Astrocyte (in vitro differentiated cells and primary cell): ENCODE data around the gene SLAMF8. TPM values are rescaled to one million over a fixed set of nuclear protein-coding genes. Genes with fewer than 3 reads are reported as not detected.

ENCODE experiments used
- DNase-seq: peaks from one replicate; pipeline ENCODE4 v3.0.0-alpha.2; 2010; ENCODE audit warnings: low read depth
- FAIRE-seq: peaks from 2 replicates; lab custom pipeline; 2011; peaks lifted over from hg19 to GRCh38; lab: Jason Lieb, UNC
- H2AFZ ChIP-seq: 2 replicates; pipeline ENCODE4 v1.6.0; 2012; ENCODE audit warnings: low read depth, low read length, inconsistent platforms
- H3K27ac ChIP-seq: 2 replicates; pipeline ENCODE4 v1.5.1; 2011; ENCODE audit warnings: low read depth, low read length, inconsistent platforms
- H3K27me3 ChIP-seq: 2 replicates; pipeline ENCODE4 v1.6.0; 2011; ENCODE audit warnings: low read length, inconsistent platforms; ENCODE audit not compliant: insufficient read depth
- H3K36me3 ChIP-seq: 2 replicates; pipeline ENCODE4 v1.5.1; 2011; ENCODE audit warnings: low read length, inconsistent platforms; ENCODE audit not compliant: insufficient read depth
- H3K4me1 ChIP-seq: 2 replicates; pipeline ENCODE4 v1.5.1; 2011; ENCODE audit warnings: low read length, inconsistent platforms; ENCODE audit not compliant: insufficient read depth
- H3K4me2 ChIP-seq: 2 replicates; pipeline ENCODE4 v1.6.0; 2012; ENCODE audit warnings: low read length, inconsistent platforms
- H3K4me3 ChIP-seq: 2 replicates; pipeline ENCODE4 v1.5.1; 2011; ENCODE audit warnings: low read depth, mild to moderate bottlenecking, low read length, inconsistent platforms; ENCODE audit not compliant: insufficient read depth
- H3K79me2 ChIP-seq: 2 replicates; pipeline ENCODE4 v1.6.0; 2012; ENCODE audit warnings: mild to moderate bottlenecking, low read length, inconsistent platforms; ENCODE audit not compliant: insufficient read depth
- H3K9ac ChIP-seq: 2 replicates; pipeline ENCODE4 v1.6.0; 2012; ENCODE audit warnings: mild to moderate bottlenecking, low read length, inconsistent platforms
- H3K9me3 ChIP-seq: 2 replicates; pipeline ENCODE4 v1.5.1; 2012; ENCODE audit warnings: low read depth, mild to moderate bottlenecking, low read length, inconsistent platforms; ENCODE audit not compliant: insufficient read depth
- H4K20me1 ChIP-seq: 2 replicates; pipeline ENCODE4 v1.6.0; 2012; ENCODE audit warnings: low read length, inconsistent platforms; ENCODE audit not compliant: insufficient read depth
- H3K27ac Mint-ChIP-seq: one replicate; pipeline ENCODE4 v1.8.0; 2021; ENCODE audit warnings: mild to moderate bottlenecking, mixed read lengths; ENCODE audit not compliant: unreplicated experiment
- H3K27me3 Mint-ChIP-seq: one replicate; pipeline ENCODE4 v1.8.0; 2021; ENCODE audit warnings: low read depth, mixed read lengths; ENCODE audit not compliant: unreplicated experiment
- H3K36me3 Mint-ChIP-seq: one replicate; pipeline ENCODE4 v1.8.0; 2021; ENCODE audit warnings: low read depth, mixed read lengths; ENCODE audit not compliant: unreplicated experiment
- H3K4me1 Mint-ChIP-seq: one replicate; pipeline ENCODE4 v1.8.0; 2021; ENCODE audit warnings: low read depth, mixed read lengths; ENCODE audit not compliant: unreplicated experiment
- H3K4me3 Mint-ChIP-seq: one replicate; pipeline ENCODE4 v1.8.0; 2021; ENCODE audit warnings: mild to moderate bottlenecking, moderate library complexity, mixed read lengths; ENCODE audit not compliant: unreplicated experiment
- H3K9me3 Mint-ChIP-seq: one replicate; pipeline ENCODE4 v1.8.0; 2021; ENCODE audit warnings: mild to moderate bottlenecking, mixed read lengths; ENCODE audit not compliant: unreplicated experiment
- EZH2 ChIP-seq: IDR thresholded peaks from 2 replicates; pipeline ENCODE4 v1.6.1; 2012; ENCODE audit warnings: mild to moderate bottlenecking, low read length, inconsistent platforms; ENCODE audit not compliant: insufficient read depth
- total RNA-seq: library from RNA; stranded (reverse); gene quantifications from 2 replicates; pipeline ENCODE4 v1.2.1, GENCODE V29; 2021
- TF ChIP-seq, protein P1 (sequence below): IDR thresholded peaks from 2 replicates; pipeline ENCODE4 v1.5.1; 2011; ENCODE audit warnings: low read depth, mild to moderate bottlenecking, inconsistent platforms, low read length, moderate library complexity; ENCODE audit not compliant: insufficient read depth

The SLAMF8 gene
- total RNA-seq, 1 donor from 2014 or later, result 1.7 TPM

GRCh38 chr1:159841749-159842148 lies 15.1 kb downstream of the SLAMF8 start:
- H3K27ac ChIP-seq, result no peak overlapping the region
- H3K9ac ChIP-seq, result no peak overlapping the region
- peaks cover 12% of the 10 kb centered on the region for H3K27me3 Mint-ChIP-seq
- peaks cover 9% of the 10 kb centered on the region for H3K9me3 Mint-ChIP-seq
- DNase-seq, result no peak
- H3K27me3 ChIP-seq, result no peaks in the 10 kb centered on the region
- H3K4me2 ChIP-seq, result no peak overlapping the region
- peaks cover 6% of the 10 kb centered on the region for H3K36me3 Mint-ChIP-seq
- no peak for FAIRE-seq
- H2AFZ ChIP-seq, result no peak overlapping the region
- no peaks in the 10 kb centered on the region for H3K9me3 ChIP-seq
- H4K20me1 ChIP-seq, result no peaks in the 10 kb centered on the region
- H3K4me3 ChIP-seq, result no peak overlapping the region
- H3K36me3 ChIP-seq, result no peaks in the 10 kb centered on the region
- no peaks in the 10 kb centered on the region for H3K79me2 ChIP-seq
- no peak overlapping the region for H3K27ac Mint-ChIP-seq
- H3K4me1 ChIP-seq, result no peaks in the 10 kb centered on the region
- H3K4me3 Mint-ChIP-seq, result no peak overlapping the region
- H3K4me1 Mint-ChIP-seq, result peaks cover 14% of the 10 kb centered on the region
- no peak for TF ChIP-seq EZH2
- TF ChIP-seq, protein P1, sequence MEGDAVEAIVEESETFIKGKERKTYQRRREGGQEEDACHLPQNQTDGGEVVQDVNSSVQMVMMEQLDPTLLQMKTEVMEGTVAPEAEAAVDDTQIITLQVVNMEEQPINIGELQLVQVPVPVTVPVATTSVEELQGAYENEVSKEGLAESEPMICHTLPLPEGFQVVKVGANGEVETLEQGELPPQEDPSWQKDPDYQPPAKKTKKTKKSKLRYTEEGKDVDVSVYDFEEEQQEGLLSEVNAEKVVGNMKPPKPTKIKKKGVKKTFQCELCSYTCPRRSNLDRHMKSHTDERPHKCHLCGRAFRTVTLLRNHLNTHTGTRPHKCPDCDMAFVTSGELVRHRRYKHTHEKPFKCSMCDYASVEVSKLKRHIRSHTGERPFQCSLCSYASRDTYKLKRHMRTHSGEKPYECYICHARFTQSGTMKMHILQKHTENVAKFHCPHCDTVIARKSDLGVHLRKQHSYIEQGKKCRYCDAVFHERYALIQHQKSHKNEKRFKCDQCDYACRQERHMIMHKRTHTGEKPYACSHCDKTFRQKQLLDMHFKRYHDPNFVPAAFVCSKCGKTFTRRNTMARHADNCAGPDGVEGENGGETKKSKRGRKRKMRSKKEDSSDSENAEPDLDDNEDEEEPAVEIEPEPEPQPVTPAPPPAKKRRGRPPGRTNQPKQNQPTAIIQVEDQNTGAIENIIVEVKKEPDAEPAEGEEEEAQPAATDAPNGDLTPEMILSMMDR, result no peak

- Histone ChIP-seq H2AFZ (no peak overlapping the region), H3K4me1 (peaks cover 4% of the 10 kb centered on the region), H4K20me1 (no peaks in the 10 kb centered on the region), H3K27ac (no peak overlapping the region), H3K27me3 (no peaks in the 10 kb centered on the region), H3K36me3 (no peaks in the 10 kb centered on the region), H3K9me3 (no peaks in the 10 kb centered on the region), H3K9ac (no peak overlapping the region), H3K4me3 (no peak overlapping the region), H3K79me2 (no peaks in the 10 kb centered on the region), H3K4me2 (no peak overlapping the region)
- Mint-ChIP-seq H3K4me3 (no peak overlapping the region), H3K27ac (no peak overlapping the region), H3K4me1 (peaks cover 20% of the 10 kb centered on the region), H3K9me3 (peaks cover 11% of the 10 kb centered on the region), H3K36me3 (peaks cover 5% of the 10 kb centered on the region), H3K27me3 (peaks cover 8% of the 10 kb centered on the region)
- FAIRE-seq (no peak), DNase-seq (no peak)
- no peak for TF ChIP-seq EZH2
- TF ChIP-seq, protein P1, result no peak
Observed at GRCh38 chr1:159843459-159843858, 16.8 kb downstream of the SLAMF8 start.

DNA sequence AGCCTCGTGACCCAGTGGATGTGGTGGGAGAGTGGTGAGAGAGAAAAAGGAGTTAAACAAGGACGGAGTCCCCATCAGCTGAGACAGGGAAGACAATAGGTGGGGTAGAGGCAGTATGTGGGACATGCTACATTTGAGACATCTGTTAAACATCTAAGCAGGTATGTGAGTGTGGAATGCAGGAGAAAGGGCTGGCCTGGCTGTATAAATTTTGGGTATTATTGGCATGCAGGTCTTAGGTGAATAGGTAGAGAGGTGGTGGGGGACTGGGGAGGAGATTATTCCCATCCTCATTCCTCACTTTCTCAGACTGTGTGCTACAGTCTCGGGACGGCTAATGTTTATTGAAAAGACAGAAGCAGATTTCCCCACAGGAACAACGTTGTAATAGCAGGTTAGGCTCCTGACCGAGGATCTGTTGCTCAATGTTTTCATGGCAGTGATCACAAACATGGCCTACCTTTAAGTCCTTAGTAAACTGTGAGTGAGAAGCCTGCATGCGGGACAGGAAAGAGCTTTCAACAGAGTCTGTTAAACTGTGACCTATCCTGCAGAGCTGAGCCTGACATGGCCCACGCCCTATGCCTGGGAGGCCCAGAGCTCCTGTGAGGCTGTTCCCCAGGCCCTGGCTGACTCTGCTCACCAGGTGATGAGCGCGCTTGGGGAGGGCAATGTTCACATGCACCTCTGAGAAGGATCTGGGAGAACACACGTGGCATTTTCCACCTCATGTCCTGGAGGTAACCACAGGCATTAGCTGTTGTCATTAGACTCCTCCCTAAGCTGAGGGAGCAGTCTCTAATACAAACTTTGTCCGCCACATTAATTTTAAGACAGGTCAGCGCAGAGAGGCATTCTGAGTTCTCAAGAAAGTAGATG lies 19.3 kb downstream of the SLAMF8 start:
- Histone ChIP-seq H3K36me3 (no peaks in the 10 kb centered on the region), H3K4me1 (peaks cover 18% of the 10 kb centered on the region), H3K9ac (no peak overlapping the region), H3K27me3 (no peaks in the 10 kb centered on the region), H3K27ac (no peak overlapping the region), H3K4me2 (no peak overlapping the region), H3K4me3 (no peak overlapping the region), H3K79me2 (no peaks in the 10 kb centered on the region), H4K20me1 (no peaks in the 10 kb centered on the region), H3K9me3 (no peaks in the 10 kb centered on the region), H2AFZ (no peak overlapping the region)
- H3K4me3 Mint-ChIP-seq, result no peak overlapping the region
- FAIRE-seq, result no peak
- peaks cover 8% of the 10 kb centered on the region for H3K27me3 Mint-ChIP-seq
- H3K4me1 Mint-ChIP-seq, result peaks cover 37% of the 10 kb centered on the region
- no peak for DNase-seq
- H3K36me3 Mint-ChIP-seq, result peaks cover 3% of the 10 kb centered on the region
- TF ChIP-seq, protein P1, result no peak
- no peak for TF ChIP-seq EZH2
- peak overlapping the region; percentile 8 for H3K27ac Mint-ChIP-seq
- peaks cover 11% of the 10 kb centered on the region for H3K9me3 Mint-ChIP-seq
